Body of pancreas (tissue), 4 donors: ENCODE measurements around the gene SLC25A42. TPM values are rescaled to one million over a fixed set of nuclear protein-coding genes. Genes with fewer than 3 reads are reported as not detected.
"Not testable (repeated sequence)": the region's sequence is repeated elsewhere in the genome, so short reads cannot be mapped to it uniquely, and the experiment has no call there.

Experiments
- ATAC-seq: fragments of 150-250 bp; one replicate; pipeline ENCODE4 v1.9.1; 2016
- DNase-seq, 4 donors: peaks; one replicate each; pipeline ENCODE4 v3.0.0-alpha.2; 2019
- H3K27ac ChIP-seq, 4 donors: fragments of 200-600 bp; sonication (generic); 1 replicate in 3 of 4; 2 replicates in 1 of 4; pipeline versions ENCODE4 v1.5.1 to v1.6.1; 2016 to 2019; ENCODE audit warnings: mild to moderate bottlenecking in 1 of 4, mixed read lengths in 1 of 4, moderate library complexity in 1 of 4
- H3K27me3 ChIP-seq, 2 donors: fragments of 200-600 bp; sonication (generic); one replicate each; pipeline ENCODE4 v1.6.0; 2016; ENCODE audit warnings: mild to moderate bottlenecking in 1 of 2
- H3K36me3 ChIP-seq, 2 donors: fragments of 200-600 bp; sonication (generic); replicated peaks in 1 of 2; 2 replicates each; pipeline ENCODE4 v1.5.1; 2016; ENCODE audit warnings: low read depth in 2 of 2; ENCODE audit not compliant: insufficient read depth in 1 of 2
- H3K4me1 ChIP-seq: fragments of 200-600 bp; sonication (generic); one replicate; pipeline ENCODE4 v1.6.0; 2016
- H3K4me3 ChIP-seq, 2 donors: fragments of 200-600 bp; sonication (generic); 1 replicate in 1 of 2; 2 replicates in 1 of 2; pipeline ENCODE4 v1.5.1; 2016 to 2019
- H3K9me3 ChIP-seq, 3 donors: fragments of 200-600 bp; sonication (generic); 1 replicate in 2 of 3; 2 replicates in 1 of 3; pipeline ENCODE4 v1.5.1; 2016
- POLR2A ChIP-seq, 3 donors: fragments of 450-650 bp; IDR thresholded peaks; one replicate each; pipeline ENCODE4 v1.6.1; 2016; ENCODE audit warnings: antibody characterized with exemption in 3 of 3, mild to moderate bottlenecking in 2 of 3
- WGBS, 2 donors: methylation state at CpG; one replicate each; pipeline ENCODE4 v1.1.5; 2017; 5-methylcytosine and 5-hydroxymethylcytosine counted together
- intact Hi-C: fragments of 100-400 bp; cut with DNase I; formaldehyde crosslinking; loops from one replicate; pipeline ENCODE4 v1.15.1; 2023
- total RNA-seq, 2 donors: library from RNA; depleted of rRNA; stranded (reverse); fragments of >200 nt; gene quantifications; one replicate each; pipeline ENCODE4 v1.1.0, GENCODE V29; 2016
- TF ChIP-seq, protein P1 (sequence below), 7 experiments: fragments of 450-650 bp in 4 of 7; fragments of 200-600 bp in 3 of 7; sonication (generic) in 3 of 7; IDR thresholded peaks; one replicate each; pipeline ENCODE4 v1.5.1; 2016 to 2019; ENCODE audit warnings: antibody characterized with exemption in 7 of 7

SLC25A42 gene
- total RNA-seq, 2 donors from 2014 or later = 10.1 to 24.7 TPM

DNA sequence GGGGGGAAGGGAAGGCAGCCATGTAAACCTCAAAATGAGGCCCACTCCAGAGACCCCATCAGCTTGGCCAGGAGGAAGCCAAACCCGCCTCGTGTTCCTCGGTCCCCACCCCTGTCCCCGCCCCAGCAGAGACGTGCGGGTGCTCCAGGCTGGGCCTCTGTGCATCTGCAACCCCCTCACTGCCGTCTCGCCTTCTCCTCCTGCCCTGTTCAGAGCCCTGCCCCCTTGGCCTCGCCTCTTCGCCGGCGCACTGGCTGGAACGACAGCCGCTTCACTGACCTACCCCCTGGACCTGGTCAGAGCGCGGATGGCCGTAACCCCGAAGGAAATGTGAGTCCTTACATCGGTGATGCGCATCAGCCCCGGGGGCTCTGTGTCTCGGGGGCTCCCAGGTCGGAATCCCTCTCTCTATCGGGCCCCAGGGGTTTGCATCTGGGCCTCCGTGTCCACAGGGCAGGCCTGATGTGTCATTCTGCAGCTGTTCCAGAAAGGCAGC is 42.3 kb downstream of the SLC25A42 start:
- intact Hi-C loops = no loop called here
- H3K27ac ChIP-seq = no peak overlapping the region
- WGBS, 2 donors = 61 to 86% methylated on average over 19 to 25 of the region's 25 CpGs
- no peaks in the 10 kb centered on the region for H3K27me3 ChIP-seq
- no peaks in the 10 kb centered on the region for H3K9me3 ChIP-seq
- no peaks in the 10 kb centered on the region for H3K36me3 ChIP-seq
- ATAC-seq (no peak), DNase-seq (no peak)
- no peak overlapping the region for H3K4me3 ChIP-seq
- H3K4me1 ChIP-seq = no peaks in the 10 kb centered on the region
- TF ChIP-seq POLR2A (IDR thresholded peaks at IDR 0.05) = no peak
- TF ChIP-seq, protein P1, sequence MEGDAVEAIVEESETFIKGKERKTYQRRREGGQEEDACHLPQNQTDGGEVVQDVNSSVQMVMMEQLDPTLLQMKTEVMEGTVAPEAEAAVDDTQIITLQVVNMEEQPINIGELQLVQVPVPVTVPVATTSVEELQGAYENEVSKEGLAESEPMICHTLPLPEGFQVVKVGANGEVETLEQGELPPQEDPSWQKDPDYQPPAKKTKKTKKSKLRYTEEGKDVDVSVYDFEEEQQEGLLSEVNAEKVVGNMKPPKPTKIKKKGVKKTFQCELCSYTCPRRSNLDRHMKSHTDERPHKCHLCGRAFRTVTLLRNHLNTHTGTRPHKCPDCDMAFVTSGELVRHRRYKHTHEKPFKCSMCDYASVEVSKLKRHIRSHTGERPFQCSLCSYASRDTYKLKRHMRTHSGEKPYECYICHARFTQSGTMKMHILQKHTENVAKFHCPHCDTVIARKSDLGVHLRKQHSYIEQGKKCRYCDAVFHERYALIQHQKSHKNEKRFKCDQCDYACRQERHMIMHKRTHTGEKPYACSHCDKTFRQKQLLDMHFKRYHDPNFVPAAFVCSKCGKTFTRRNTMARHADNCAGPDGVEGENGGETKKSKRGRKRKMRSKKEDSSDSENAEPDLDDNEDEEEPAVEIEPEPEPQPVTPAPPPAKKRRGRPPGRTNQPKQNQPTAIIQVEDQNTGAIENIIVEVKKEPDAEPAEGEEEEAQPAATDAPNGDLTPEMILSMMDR (IDR thresholded peaks at IDR 0.05) = no peak

DNA sequence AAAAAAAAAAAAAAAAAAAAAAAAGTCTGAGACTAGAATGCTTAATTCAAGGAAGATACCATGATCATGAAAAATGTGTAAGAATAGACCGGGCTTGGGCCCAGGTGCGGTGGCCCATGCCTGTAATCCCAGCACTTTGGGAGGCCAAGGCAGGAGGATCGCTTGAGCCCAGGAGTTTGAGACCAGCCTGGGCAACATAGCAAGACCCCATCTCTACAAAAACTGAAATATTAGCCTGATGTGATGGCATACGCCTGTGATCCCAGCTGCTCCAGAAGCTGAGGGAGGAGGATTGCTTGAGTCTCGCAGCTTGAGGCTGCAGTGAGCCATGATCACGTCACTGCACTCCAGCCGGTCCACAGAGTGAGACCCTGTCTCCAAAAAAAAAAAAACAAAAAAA is 43.1 kb downstream of the SLC25A42 start:
- not testable (repeated sequence) for H3K27ac ChIP-seq, H3K4me1 ChIP-seq

DNA sequence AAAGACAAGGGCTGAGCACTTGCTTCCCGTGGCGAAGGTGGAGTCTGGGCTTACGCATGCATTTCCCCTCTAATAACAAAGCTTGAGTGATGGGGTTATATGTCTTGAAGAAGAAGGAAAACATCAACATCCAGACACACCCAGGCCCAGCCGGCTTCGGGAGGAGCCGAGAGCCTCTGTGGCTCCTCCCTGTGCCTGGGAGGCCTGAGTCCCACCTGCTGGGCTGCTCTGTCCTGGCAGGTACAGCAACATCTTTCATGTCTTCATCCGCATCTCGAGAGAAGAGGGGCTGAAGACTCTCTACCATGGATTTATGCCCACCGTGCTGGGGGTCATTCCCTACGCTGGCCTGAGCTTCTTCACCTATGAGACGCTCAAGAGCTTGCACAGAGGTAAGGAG is 43.9 kb downstream of the SLC25A42 start:
- 88 to 93% methylated on average over 7 to 9 of the region's 11 CpGs for WGBS, 2 donors
- TF ChIP-seq, protein P1 (IDR thresholded peaks at IDR 0.05) = no peak
- no peak for TF ChIP-seq POLR2A (IDR thresholded peaks at IDR 0.05)

More for the DNA sequence above, 43.1 kb downstream of the SLC25A42 start:
- DNase-seq, intact Hi-C loops, H3K36me3 ChIP-seq, H3K9me3 ChIP-seq, H3K4me3 ChIP-seq, ATAC-seq, H3K27me3 ChIP-seq: not testable (repeated sequence)
- 95 to 98% methylated on average over 4 to 7 of the region's 7 CpGs for WGBS, 2 donors

DNA sequence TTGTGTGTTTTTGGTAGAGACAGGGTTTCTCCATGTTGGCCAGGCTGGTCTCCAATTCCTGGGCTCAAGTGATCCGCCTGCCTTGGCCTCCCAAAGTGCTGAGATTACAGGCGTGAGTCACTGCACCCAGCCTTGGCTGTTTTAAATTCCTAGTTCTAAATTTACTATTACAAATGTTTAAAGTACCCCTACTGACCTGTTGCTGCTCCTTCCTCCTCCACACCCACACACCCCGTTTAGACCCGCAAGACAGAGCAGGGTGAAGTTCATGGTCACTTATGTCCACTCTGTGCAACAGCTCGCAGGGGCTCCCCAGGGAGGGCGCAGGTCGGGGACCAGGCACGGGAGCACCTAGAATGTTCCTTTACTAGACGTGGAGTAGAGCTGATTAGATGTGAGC is 45.8 kb downstream of the SLC25A42 start:
- H3K27ac ChIP-seq = no peak overlapping the region
- WGBS, 2 donors = 81 to 92% methylated on average over 9 of the region's 9 CpGs
- no peaks in the 10 kb centered on the region for H3K9me3 ChIP-seq
- H3K27me3 ChIP-seq = no peaks in the 10 kb centered on the region
- DNase-seq = no peak
- intact Hi-C loops = no loop called here
- TF ChIP-seq POLR2A (IDR thresholded peaks at IDR 0.05) = no peak
- TF ChIP-seq, protein P1 (IDR thresholded peaks at IDR 0.05) = no peak
- no peaks in the 10 kb centered on the region for H3K36me3 ChIP-seq
- H3K4me1 ChIP-seq = no peaks in the 10 kb centered on the region
- no peak for ATAC-seq
- H3K4me3 ChIP-seq = no peak overlapping the region

More for the DNA sequence above, 43.9 kb downstream of the SLC25A42 start:
- no peaks in the 10 kb centered on the region for H3K9me3 ChIP-seq
- ATAC-seq (no peak), DNase-seq (no peak)
- intact Hi-C loops = no loop called here
- no peaks in the 10 kb centered on the region for H3K36me3 ChIP-seq
- H3K27ac ChIP-seq = no peak overlapping the region
- no peaks in the 10 kb centered on the region for H3K27me3 ChIP-seq
- no peaks in the 10 kb centered on the region for H3K4me1 ChIP-seq
- no peak overlapping the region for H3K4me3 ChIP-seq

DNA sequence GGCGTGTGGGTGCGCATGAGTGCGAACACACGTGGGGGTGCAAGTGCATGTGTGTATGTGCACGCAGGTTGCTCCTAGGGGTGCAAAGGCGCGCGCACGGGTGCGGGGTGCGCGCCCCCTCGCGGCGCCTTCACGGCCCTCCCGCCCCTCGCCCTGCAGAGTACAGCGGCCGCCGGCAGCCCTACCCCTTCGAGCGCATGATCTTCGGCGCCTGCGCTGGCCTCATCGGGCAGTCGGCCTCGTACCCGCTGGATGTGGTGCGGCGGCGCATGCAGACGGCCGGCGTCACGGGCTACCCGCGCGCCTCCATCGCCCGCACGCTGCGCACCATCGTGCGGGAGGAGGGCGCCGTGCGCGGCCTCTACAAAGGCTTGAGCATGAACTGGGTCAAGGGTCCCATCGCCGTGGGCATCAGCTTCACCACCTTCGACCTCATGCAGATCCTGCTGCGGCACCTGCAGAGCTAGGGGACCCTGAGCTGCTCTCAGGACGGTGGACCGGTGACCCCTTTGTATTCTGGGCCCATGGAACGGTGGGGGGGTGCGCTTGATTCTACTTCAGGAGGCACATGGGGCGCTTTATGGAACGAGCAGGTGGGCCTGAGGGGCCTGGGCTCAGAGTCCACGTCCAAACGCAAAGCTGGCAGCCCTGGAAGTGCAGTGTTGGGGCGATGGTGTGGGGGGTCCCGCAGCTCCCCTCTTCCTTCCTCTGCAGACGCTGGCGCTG is 46.8 kb downstream of the SLC25A42 start:
- DNase-seq (no peak), ATAC-seq (no peak)
- no peak overlapping the region for H3K27ac ChIP-seq
- H3K4me1 ChIP-seq = no peaks in the 10 kb centered on the region
- intact Hi-C loops = no loop called here
- H3K9me3 ChIP-seq = no peaks in the 10 kb centered on the region
- TF ChIP-seq POLR2A (IDR thresholded peaks at IDR 0.05) = no peak
- TF ChIP-seq, protein P1 (IDR thresholded peaks at IDR 0.05) = no peak
- H3K27me3 ChIP-seq = no peaks in the 10 kb centered on the region
- no peak overlapping the region for H3K4me3 ChIP-seq
- no peaks in the 10 kb centered on the region for H3K36me3 ChIP-seq
- 52 to 57% methylated on average over 29 to 40 of the region's 66 CpGs for WGBS, 2 donors
